SK-N-SH (cell line): ENCODE results near the gene RAF1.

Experiments used
- EP300 ChIP-seq, 2 experiments: IDR thresholded peaks; 2 replicates each; pipeline versions ENCODE4 v1.4.0 to v1.6.1; 2012; ENCODE audit warnings: borderline replicate concordance in 1 of 2, low read depth in 1 of 2, low read length in 1 of 2
- FOXM1 ChIP-seq: IDR thresholded peaks from 2 replicates; pipeline ENCODE4 v1.4.0; 2012; ENCODE audit warnings: low read depth, mild to moderate bottlenecking
- GABPA ChIP-seq: IDR thresholded peaks from 2 replicates; pipeline ENCODE4 v1.4.0; 2012; ENCODE audit warnings: low read depth, mild to moderate bottlenecking
- NRF1 ChIP-seq: IDR thresholded peaks from 2 replicates; pipeline ENCODE4 v1.6.1; 2012; ENCODE audit warnings: low read depth, mild to moderate bottlenecking, low read length
- POLR2AphosphoS5 ChIP-seq: IDR thresholded peaks from 2 replicates; pipeline ENCODE4 v1.6.1; 2012; ENCODE audit warnings: low read depth, low read length
- RFX5 ChIP-seq: IDR thresholded peaks from 2 replicates; pipeline ENCODE4 v1.6.1; 2012; ENCODE audit warnings: mild to moderate bottlenecking, improper control_type of control experiment, low read length
- TEAD4 ChIP-seq: IDR thresholded peaks from 2 replicates; pipeline ENCODE4 v1.4.0; 2012; ENCODE audit warnings: mild to moderate bottlenecking, borderline replicate concordance; ENCODE audit not compliant: insufficient read depth
- TF ChIP-seq, protein P1 (sequence below): IDR thresholded peaks from 2 replicates; pipeline ENCODE4; 2012
- TF ChIP-seq, protein P2 (sequence below): fragments of 200-600 bp; sonication (generic); IDR thresholded peaks from 2 replicates; pipeline ENCODE4 v1.6.1; 2017; ENCODE audit warnings: antibody characterized with exemption, mild to moderate bottlenecking, moderate library complexity
- TF ChIP-seq, protein P3 (sequence below): fragments of 150-350 bp; IDR thresholded peaks from 2 replicates; pipeline ENCODE4 v1.6.1; 2016; ENCODE audit warnings: mild to moderate bottlenecking, low read depth, low read length
- TF ChIP-seq, protein P4 (sequence below): fragments of 150-350 bp; IDR thresholded peaks from 2 replicates; pipeline ENCODE4 v1.6.1; 2017; ENCODE audit warnings: antibody characterized with exemption, low read length, low read depth, borderline replicate concordance

DNA sequence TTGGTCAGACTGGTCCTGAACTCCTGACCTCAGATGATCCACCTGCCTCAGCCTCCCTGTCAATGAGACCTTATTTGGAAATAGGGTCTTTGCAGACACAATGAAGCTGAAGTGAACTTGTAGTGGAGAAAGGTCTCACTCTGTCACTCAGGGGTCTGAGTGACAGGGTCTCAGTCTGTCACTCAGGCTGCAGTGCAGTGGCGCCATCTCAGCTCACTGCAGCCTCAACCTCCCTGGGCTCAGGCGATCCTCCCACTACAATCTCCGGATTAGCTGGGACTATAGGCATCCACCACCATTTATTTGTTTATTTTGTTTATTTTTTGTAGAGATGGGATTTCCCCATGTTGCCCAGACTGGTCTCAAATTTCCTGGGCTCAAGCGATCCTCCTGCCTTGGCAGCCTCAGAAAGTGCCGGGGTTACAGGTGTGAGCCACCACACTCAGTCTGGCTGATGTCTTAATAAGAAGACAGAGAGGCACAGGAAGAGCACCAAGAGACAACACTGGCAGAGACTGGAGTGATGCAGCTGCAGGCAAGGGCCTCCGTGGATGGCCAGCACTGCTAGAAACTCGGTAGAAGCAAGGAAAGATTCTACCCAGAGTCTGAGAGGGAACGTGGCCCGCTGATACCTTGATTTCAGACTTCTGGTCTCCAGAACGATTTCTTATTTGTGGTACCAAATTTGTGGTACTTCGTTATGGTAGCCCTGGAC is 26.2 kb upstream of the RAF1 start:
- TF ChIP-seq POLR2AphosphoS5, result no peak
- TF ChIP-seq, protein P1, sequence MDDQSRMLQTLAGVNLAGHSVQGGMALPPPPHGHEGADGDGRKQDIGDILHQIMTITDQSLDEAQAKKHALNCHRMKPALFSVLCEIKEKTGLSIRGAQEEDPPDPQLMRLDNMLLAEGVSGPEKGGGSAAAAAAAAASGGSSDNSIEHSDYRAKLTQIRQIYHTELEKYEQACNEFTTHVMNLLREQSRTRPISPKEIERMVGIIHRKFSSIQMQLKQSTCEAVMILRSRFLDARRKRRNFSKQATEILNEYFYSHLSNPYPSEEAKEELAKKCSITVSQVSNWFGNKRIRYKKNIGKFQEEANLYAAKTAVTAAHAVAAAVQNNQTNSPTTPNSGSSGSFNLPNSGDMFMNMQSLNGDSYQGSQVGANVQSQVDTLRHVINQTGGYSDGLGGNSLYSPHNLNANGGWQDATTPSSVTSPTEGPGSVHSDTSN, result no peak
- no peak for TF ChIP-seq GABPA
- TF ChIP-seq EP300 (IDR thresholded peaks at IDR 0.05; ENCODE audit: borderline replicate concordance in 1 of 2, low read depth in 1 of 2, low read length in 1 of 2), result no peak
- TF ChIP-seq TEAD4, result no peak
- TF ChIP-seq, protein P2, sequence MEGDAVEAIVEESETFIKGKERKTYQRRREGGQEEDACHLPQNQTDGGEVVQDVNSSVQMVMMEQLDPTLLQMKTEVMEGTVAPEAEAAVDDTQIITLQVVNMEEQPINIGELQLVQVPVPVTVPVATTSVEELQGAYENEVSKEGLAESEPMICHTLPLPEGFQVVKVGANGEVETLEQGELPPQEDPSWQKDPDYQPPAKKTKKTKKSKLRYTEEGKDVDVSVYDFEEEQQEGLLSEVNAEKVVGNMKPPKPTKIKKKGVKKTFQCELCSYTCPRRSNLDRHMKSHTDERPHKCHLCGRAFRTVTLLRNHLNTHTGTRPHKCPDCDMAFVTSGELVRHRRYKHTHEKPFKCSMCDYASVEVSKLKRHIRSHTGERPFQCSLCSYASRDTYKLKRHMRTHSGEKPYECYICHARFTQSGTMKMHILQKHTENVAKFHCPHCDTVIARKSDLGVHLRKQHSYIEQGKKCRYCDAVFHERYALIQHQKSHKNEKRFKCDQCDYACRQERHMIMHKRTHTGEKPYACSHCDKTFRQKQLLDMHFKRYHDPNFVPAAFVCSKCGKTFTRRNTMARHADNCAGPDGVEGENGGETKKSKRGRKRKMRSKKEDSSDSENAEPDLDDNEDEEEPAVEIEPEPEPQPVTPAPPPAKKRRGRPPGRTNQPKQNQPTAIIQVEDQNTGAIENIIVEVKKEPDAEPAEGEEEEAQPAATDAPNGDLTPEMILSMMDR, result no peak
- TF ChIP-seq, protein P3, sequence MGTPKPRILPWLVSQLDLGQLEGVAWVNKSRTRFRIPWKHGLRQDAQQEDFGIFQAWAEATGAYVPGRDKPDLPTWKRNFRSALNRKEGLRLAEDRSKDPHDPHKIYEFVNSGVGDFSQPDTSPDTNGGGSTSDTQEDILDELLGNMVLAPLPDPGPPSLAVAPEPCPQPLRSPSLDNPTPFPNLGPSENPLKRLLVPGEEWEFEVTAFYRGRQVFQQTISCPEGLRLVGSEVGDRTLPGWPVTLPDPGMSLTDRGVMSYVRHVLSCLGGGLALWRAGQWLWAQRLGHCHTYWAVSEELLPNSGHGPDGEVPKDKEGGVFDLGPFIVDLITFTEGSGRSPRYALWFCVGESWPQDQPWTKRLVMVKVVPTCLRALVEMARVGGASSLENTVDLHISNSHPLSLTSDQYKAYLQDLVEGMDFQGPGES, result no peak
- TF ChIP-seq, protein P4, sequence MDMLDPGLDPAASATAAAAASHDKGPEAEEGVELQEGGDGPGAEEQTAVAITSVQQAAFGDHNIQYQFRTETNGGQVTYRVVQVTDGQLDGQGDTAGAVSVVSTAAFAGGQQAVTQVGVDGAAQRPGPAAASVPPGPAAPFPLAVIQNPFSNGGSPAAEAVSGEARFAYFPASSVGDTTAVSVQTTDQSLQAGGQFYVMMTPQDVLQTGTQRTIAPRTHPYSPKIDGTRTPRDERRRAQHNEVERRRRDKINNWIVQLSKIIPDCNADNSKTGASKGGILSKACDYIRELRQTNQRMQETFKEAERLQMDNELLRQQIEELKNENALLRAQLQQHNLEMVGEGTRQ, result no peak
- no peak for TF ChIP-seq FOXM1
- TF ChIP-seq NRF1, result no peak
- no peak for TF ChIP-seq RFX5
